GM23248 (cell line): ENCODE results near the gene PPP3R1.

ENCODE experiments used
- EZH2 ChIP-seq: fragments of 200-600 bp; sonication (generic); IDR thresholded peaks from 2 replicates; pipeline ENCODE4 v1.6.1; 2018; ENCODE audit warnings: antibody characterized with exemption, mild to moderate bottlenecking; ENCODE audit not compliant: insufficient read depth, poor library complexity, severe bottlenecking
- EZH2phosphoT487 ChIP-seq: fragments of 200-600 bp; sonication (generic); IDR thresholded peaks from 2 replicates; pipeline ENCODE4 v1.6.1; 2018; ENCODE audit warnings: antibody characterized with exemption, moderate library complexity, mild to moderate bottlenecking, low read depth; ENCODE audit not compliant: insufficient read depth

GRCh38 chr2:68248361-68248760, 4.0 kb downstream of the PPP3R1 start:
- no peak for TF ChIP-seq EZH2phosphoT487
- TF ChIP-seq EZH2, result no peak
